ENCODE results near the gene EEA1.
"Not testable (repeated sequence)": the region's sequence is repeated elsewhere in the genome, so short reads cannot be mapped to it uniquely, and the experiment has no call there.

Gene EEA1

GRCh38 chr12:92794356-92794755 lies 134.7 kb downstream of the EEA1 start:
- DNase-seq = not testable (repeated sequence)

GRCh38 chr12:92786045-92786444 lies 143.1 kb downstream of the EEA1 start:
- no peak for DNase-seq

DNA sequence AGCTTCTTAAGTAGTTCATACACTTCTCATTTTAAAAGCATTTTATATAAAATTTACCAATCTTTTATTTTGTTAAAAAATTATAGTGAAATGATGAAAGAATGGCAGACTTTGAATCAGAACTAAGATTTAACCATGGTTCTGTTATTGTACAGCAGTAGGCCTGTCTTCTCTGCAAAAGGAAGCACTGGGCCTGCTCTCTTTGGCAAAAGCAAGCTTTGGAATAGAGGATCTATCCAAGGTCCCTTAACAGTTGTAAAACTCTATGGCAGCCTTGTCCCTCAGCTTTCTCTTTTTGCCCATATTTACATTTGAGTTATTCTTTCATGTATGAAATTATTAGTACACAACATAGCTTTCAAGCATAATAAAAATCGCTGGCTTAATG lies 143.5 kb downstream of the EEA1 start:
- DNase-seq = no peak

- peak; percentile 64 for DNase-seq
Measured at GRCh38 chr12:92784797-92785562, 144.1 kb downstream of the EEA1 start.

DNA sequence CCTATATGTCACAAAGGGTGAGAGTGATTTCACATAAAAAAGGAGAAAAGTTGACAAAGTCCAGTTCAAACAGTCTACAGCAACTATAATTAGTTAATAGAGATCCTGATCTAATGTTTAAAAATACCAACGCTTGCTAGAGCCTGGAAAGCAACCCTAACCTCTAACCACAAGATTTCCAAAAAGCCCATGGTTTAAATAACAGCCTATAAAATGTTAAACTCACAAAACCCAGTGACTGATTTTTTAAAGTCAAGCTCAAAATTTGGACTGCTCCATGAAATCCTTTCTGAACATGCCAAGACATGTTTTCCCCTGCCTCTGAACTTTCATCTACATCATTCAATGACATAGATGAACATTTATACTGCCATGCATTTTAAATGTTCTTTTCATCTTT lies 144.7 kb downstream of the EEA1 start:
- DNase-seq = no peak

- DNase-seq = no peak
Measured at GRCh38 chr12:92779902-92780301, 149.2 kb downstream of the EEA1 start.

GRCh38 chr12:92778525-92778924 lies 150.6 kb downstream of the EEA1 start:
- DNase-seq = no peak

DNA sequence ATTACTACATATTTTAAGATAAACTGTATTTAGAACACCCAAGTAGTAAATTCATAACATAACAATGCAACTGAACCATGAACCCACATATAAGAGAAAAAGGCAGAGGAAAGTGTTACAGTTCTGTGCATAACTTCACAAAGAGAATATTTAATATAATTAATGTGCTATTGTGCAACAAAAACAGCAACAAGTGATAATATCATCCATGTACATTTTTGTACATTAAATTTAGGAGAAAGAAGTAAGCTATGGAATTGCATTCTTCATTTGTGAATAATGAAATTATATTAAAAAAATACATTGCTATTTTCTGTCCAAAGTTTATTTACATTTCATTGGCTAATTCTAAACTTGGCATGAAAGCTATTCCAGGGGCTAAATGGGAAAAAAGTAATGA lies 153.7 kb downstream of the EEA1 start:
- no peak for DNase-seq

DNA sequence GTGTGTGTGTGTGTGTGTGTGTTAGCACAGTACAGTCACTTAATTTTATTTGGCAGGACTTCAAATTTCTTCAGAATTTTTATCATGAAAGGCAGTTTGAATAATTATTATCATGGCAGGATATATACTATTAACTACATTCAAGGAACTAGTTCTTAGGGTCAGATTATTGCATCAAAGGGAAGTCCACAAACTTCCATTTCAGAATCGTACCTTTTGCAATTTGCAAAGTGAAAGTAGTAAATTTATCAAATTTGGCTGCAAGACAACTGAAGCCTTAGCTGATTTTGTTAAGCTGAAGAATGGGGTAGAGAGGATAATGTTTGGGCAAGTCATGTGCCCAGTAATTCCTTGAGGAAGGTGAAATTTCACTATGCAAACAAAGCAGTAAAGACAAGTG lies 158.1 kb downstream of the EEA1 start:
- no peak for DNase-seq

DNA sequence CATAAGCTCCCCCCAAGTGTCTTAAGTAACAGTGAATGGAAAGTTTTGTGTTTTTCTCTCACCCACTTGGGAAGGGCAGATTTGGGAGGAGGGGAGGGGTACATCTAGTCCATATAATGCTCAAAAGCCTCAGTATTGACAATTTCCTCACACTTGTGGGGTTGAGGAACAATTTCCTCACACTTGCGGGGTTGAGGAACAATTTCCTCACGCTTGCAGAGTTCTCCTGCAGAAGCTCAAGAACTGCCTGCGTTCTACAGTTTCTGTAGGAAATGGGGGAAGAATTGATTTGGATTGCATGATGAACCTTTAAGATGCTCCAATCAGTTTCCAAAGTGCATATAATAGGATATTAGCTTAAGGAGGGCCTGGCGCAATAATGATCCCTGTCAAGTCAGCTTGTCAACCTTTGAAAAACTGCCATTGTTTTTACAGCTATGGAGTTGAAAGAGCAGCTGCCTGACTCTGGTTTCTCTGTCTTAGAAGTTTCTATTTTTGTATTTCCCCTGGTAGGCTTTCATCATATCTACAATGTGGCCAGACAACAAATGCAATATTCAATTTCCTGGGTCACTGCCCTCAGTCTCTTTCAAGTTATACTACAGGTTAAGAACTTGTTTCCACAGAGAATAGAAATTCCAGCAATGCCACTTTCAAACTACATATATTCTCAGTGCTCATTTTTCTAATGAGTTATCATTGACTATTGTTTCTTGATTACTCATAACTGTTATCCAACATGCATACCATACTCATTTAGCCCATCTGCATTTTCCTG lies 159.8 kb downstream of the EEA1 start:
- no peak for DNase-seq

- no peak for DNase-seq
Measured at GRCh38 chr12:92765871-92766270, 163.2 kb downstream of the EEA1 start.

- no peak for DNase-seq
Measured at GRCh38 chr12:92764831-92765230, 164.3 kb downstream of the EEA1 start.

- DNase-seq = no peak
Measured at GRCh38 chr12:92762773-92763172, 166.3 kb downstream of the EEA1 start.

GRCh38 chr12:92759634-92760268 lies 169.3 kb downstream of the EEA1 start:
- DNase-seq = no peak

DNA sequence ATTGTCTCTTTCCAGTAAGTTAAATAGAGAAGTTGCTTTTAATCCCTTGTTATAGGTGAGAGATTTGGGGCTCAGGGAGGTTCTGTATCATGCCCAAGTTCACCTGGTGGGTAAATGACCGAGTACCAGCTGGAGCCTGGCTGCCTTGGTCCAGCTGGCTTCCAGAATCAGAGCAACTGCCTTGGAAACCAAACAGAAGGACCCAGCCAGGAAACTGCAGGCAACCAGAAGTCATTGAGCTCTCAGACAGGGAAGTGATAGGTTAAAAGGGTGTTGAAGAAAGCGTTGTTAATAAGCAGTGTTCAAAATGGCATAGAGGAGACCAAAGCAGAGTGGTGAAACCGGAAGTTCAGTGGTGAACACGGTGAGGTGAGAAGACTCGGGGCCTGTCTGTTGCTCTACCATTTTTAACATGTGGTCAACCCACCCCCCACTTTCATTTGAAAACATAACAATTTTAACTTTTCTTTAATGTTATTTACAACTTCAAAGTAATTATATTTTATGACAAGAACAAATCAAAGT lies 171.4 kb downstream of the EEA1 start:
- DNase-seq = no peak

- no peak for DNase-seq
Measured at GRCh38 chr12:92756898-92757596, 172.0 kb downstream of the EEA1 start.

- no peak for DNase-seq
Measured at GRCh38 chr12:92753976-92754885, 174.9 kb downstream of the EEA1 start.

DNA sequence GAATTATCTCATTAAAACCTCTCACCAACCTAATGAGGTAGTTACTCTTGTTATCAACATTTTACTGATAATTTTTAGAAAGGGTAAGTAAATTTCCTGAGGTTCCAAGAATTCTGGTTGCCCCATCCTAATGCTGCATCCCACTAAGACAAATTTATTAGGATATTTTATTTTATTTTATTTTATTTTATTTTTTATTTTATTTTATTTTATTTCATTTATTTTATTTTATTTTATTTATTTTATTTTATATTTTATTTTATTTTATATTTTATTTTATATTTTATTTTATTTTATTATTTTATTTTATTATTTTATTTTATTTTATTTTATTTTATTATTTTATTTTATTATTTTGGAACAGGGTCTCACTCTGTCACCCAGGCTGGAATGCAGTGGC lies 179.4 kb downstream of the EEA1 start:
- DNase-seq = not testable (repeated sequence)

- DNase-seq = no peak
Measured at GRCh38 chr12:92747151-92747550, 181.9 kb downstream of the EEA1 start.

GRCh38 chr12:92745856-92746550 lies 183.1 kb downstream of the EEA1 start:
- no peak for DNase-seq

DNA sequence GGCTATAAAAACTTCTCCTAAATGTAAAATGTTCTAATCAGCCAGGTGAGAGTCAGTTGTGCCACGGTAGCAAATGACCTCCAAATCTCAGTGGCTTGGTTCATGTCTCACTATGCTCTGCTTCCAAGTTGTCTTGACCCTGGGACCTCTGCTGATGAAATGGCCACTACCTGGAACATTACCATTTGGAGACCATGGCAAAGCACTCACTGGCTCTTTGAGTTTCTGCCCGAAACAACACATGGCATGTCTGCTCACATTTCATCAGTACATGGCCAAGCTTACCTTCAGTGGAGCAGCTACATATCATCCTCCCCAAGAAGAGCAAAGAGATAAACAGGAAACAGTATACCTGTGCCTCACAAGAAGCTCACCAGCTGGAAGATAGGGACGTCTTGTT lies 186.1 kb downstream of the EEA1 start:
- no peak for DNase-seq
